AG08396 (cell line): ENCODE results near the gene SHISA9.

ENCODE experiments used
- DNase-seq: peaks from one replicate; pipeline ENCODE4 v3.0.0; 2012; ENCODE audit warnings: low spot score, mixed read lengths

The SHISA9 gene

DNA sequence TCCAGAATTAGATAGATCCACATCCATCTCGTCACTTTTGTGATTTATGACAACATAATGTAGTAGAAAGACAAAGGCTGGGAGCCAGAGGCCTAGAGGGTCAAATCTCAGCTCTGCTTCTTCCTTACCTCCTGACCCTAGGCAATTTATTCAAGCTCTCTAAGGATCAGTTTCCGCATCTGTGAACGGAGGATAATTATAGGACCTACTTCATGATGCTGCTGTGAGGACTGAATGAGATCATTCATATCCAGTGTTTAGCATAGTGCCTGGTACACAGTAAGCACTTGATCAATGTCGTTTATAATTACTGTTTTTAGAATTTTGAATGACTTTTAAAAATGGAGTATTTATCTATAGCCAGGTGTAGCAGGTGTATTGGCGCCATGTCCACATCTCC lies 128.4 kb downstream of the SHISA9 start:
- DNase-seq = no peak

DNA sequence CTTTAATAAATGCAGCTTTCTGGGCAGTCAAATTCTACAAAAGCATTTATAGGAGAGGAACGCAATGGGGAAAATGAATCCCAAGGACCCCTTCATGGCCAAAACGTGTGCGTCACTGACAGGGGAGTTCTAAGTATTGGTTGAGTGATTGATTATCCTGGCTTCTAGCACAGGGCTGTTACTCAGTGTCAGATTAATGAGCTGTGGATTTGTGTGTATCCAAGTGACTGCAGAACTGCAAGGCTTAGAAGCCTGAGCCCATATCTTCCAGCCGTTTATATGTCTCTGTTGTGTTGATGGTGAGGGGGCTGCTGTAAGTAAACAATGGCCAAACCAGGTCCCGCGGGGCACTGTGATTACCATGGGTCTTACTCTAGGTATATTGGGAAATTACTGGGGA lies 129.4 kb downstream of the SHISA9 start:
- DNase-seq = no peak

GRCh38 chr16:13032911-13033310 lies 131.5 kb downstream of the SHISA9 start:
- no peak for DNase-seq

DNA sequence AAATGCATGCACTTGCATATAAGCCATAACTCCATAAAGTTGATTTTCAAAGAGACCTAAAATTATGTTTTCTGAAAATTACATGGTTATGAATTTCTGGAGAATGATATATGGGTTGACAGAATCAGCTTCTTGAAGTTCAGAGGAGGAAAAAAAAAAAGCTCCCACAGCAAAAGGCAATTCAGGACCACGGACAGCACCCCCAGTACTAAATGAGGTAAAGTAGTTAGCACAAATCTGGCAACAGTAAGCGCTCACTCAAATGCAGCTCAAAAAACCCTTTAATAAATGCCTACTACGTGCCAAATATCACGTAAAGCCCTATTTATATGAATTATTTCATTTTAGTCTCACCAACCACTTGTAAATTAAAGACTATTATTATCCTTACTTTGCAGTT lies 135.2 kb downstream of the SHISA9 start:
- DNase-seq = peak; percentile 11

DNA sequence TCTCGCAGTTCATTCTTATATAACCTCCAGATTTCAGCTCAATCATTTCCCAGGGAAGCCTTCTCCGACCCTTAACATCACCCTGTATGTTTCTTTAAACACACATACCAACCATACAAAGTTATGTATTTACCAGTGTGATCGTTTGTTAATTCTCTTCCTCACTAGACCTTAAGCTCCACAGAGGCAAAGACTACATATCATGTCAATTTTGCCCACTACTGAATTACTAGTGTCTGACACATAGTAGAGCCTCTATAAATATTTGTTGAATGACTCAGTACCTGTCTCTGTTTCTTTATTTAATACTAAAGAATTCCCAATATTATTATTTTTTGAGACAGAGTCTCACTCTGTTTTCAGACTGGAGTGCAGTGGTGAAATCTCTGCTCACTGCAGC lies 137.2 kb downstream of the SHISA9 start:
- DNase-seq = no peak

GRCh38 chr16:13039526-13039925 lies 138.1 kb downstream of the SHISA9 start:
- no peak for DNase-seq

- DNase-seq = no peak
Observed at GRCh38 chr16:13041180-13041579, 139.8 kb downstream of the SHISA9 start.

GRCh38 chr16:13041646-13042290 lies 140.4 kb downstream of the SHISA9 start:
- no peak for DNase-seq

DNA sequence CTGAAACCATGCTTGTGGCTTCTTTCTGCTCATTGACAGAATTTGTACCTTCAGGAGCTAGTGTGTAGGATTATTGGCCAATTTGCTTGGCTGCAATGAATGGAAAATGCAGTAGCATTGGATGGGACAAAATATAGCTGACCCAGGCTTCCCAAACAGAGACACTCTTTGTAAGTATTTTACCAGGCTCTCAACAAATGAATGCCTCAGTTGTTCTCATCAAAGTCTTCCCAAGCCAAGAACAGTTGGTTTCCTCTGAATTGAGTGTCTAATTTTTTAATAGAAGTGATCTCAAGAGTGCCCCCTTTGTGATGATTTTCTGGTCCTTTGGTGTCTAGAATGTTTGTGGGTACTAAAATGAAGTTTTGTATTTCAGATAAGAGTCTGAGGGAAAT lies 140.9 kb downstream of the SHISA9 start:
- DNase-seq = no peak

GRCh38 chr16:13046061-13046821 lies 144.8 kb downstream of the SHISA9 start:
- no peak for DNase-seq

GRCh38 chr16:13047276-13047675 lies 145.9 kb downstream of the SHISA9 start:
- no peak for DNase-seq

DNA sequence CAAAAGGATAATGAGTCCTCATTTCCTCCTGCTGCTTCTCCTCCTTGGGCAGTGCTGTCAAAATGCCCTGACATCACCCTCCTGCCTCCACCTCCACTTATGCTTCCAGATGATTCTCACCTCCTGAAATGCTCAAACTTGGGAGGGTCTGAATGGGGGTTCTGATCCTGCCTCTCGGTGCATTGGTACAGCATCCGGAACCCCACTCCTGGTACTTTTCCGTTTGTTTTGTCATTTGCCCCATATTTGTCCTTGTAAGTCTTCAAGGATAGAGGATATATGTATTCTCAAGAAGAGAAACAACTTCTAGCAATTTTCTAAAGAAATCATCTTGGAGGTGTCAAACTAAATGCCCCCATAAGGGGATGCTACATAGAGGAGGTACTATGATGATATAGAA lies 148.3 kb downstream of the SHISA9 start:
- DNase-seq = no peak

- no peak for DNase-seq
Observed at GRCh38 chr16:13052431-13052830, 151.0 kb downstream of the SHISA9 start.

DNA sequence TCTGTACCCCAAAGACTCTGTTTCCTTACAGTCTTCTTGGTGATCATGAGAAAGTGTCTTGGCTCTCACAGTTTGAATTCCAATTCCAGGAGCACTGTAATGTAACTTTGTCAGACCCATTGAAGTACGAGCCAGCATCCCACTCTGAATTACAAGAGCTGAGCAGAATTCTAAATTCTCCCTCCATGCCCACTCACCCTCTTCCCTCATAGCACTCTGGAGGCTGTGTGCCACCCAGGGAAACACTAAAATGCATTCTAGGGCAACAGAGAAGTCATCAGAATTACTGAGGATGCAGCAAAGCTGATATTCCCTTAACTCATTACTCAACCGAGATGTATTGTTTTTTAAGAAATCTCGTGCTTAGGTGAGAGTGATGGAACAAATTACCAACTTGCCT lies 154.1 kb downstream of the SHISA9 start:
- DNase-seq = no peak

GRCh38 chr16:13056607-13057006 lies 155.2 kb downstream of the SHISA9 start:
- DNase-seq = no peak

DNA sequence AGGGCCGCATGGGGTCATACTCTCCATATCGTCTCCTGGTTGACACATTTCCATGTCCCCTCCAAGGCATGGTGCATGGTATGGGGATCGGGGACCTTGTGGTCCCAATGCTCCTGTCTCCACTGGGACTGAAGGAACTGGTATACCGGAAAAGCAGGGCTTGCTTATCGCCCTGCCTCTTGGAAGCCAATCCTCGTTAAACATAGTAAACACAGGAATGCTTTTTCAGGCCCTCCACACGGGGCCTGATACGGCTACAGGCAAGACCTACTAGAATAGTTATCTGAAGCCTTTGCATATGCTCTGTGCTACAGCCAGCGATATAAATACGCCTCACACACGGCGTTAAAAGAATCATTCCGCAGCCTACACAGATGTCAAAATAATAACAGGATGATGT lies 159.5 kb downstream of the SHISA9 start:
- no peak for DNase-seq

GRCh38 chr16:13061691-13062090 lies 160.3 kb downstream of the SHISA9 start:
- no peak for DNase-seq

DNA sequence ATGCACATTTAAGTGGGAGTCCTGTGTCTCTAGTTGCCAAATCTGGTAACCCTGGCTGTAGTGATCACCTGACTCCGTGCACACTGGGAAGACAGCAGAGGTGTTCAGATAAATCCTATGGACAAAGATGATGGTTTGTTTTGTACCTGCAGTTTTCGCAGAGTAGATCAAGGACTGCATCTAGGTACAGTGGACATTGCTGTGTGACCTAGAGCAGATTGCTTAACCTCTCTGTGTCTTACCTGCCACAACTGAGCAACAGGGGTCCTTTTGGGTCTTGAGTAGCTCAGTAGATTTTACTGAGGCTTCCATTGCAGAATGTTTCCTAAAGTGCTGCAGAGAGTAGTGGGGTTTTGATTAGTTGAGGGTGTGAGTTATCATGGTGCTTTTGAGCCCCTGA lies 160.8 kb downstream of the SHISA9 start:
- no peak for DNase-seq

- no peak for DNase-seq
Observed at GRCh38 chr16:13063457-13063856, 162.1 kb downstream of the SHISA9 start.

GRCh38 chr16:13064821-13065220 lies 163.4 kb downstream of the SHISA9 start:
- no peak for DNase-seq

DNA sequence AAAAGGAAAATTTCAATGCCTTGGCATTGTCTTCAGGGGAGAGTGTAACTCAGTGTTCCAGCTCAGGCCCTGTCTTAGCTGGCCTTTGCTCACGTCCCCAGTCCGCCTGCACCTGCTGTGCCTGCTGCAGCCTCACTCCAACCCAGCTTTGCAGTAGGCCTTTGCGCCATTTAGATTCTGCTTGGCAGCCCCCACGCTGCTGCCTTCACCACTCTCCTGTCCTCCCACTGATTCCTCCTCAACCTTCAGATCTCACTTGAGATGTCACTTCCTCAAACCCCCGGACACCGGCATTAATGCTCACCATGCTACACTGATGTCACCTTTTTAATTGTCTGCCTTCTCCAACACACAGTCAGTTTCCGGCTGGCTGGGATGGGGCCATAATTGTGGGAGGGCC lies 166.2 kb downstream of the SHISA9 start:
- DNase-seq = no peak

GRCh38 chr16:13068912-13069583 lies 167.7 kb downstream of the SHISA9 start:
- no peak for DNase-seq

GRCh38 chr16:13070268-13070667 lies 168.9 kb downstream of the SHISA9 start:
- no peak for DNase-seq
